PC-3 (cell line): Measurements from ENCODE around the gene MBLAC2. TPM values are rescaled to one million over a fixed set of nuclear protein-coding genes. Genes with fewer than 3 reads are reported as not detected.
A peak's percentile ranks its signal among the peaks of the same experiment; 100 is the strongest.

Experiments
- ATAC-seq: fragments of 200-7000 bp; cut with Tn5 transposase; 2 replicates; pipeline ENCODE4 v1.9.1; 2020; ENCODE audit warnings: mild to moderate bottlenecking, moderate library complexity
- BruUV-seq: library from RNA; stranded (reverse); fragments of 400-500 nt; replicated peaks from 2 replicates; lab custom pipeline; 2021; lab: Mats Ljungman, UMichigan
- CTCF ChIA-PET: fragments of 300-600 bp; sonication (Branson Sonifier 250); formaldehyde crosslinking; loops from one replicate; lab custom pipeline; 2022; ENCODE audit warnings: antibody characterized with exemption; lab: Charles Lee
- POLR2A ChIA-PET: fragments of 300-600 bp; sonication (Branson Sonifier 250); formaldehyde crosslinking; loops from one replicate; lab custom pipeline; 2022; ENCODE audit warnings: antibody characterized with exemption; ENCODE audit not compliant: unreplicated experiment; lab: Charles Lee
- DNase-seq: peaks from one replicate; pipeline ENCODE4 v3.0.0-alpha.2; 2015
- H2AFZ ChIP-seq: fragments of 300-600 bp; sonication (generic); 2 replicates; pipeline ENCODE4 v1.6.0; 2016; ENCODE audit warnings: antibody characterized with exemption, low read length
- H3F3A ChIP-seq: fragments of 300-600 bp; sonication (generic); one replicate; pipeline ENCODE4 v1.6.0; 2017; ENCODE audit warnings: antibody characterized with exemption, low read length, control low read depth, mild to moderate bottlenecking; ENCODE audit not compliant: unreplicated experiment
- H3K27ac ChIP-seq: fragments of 300-600 bp; sonication (generic); 2 replicates; pipeline ENCODE4 v1.5.1; 2016; ENCODE audit warnings: mild to moderate bottlenecking, low read length
- H3K27me3 ChIP-seq: fragments of 300-600 bp; sonication (generic); 2 replicates; pipeline ENCODE4 v1.6.1; 2016; ENCODE audit warnings: low read length, mixed read lengths
- H3K36me3 ChIP-seq: fragments of 300-600 bp; sonication (generic); 2 replicates; pipeline ENCODE4 v1.6.1; 2016; ENCODE audit warnings: low read depth, mixed run types, low read length, mixed read lengths
- H3K4me1 ChIP-seq: fragments of 300-600 bp; sonication (generic); 2 replicates; pipeline ENCODE4 v1.5.1; 2016; ENCODE audit warnings: low read length; ENCODE audit not compliant: insufficient read depth
- H3K4me2 ChIP-seq: fragments of 300-600 bp; sonication (generic); 2 replicates; pipeline ENCODE4 v1.6.0; 2016; ENCODE audit warnings: low read length
- H3K4me3 ChIP-seq: fragments of 300-600 bp; sonication (generic); 2 replicates; pipeline ENCODE4 v1.5.1; 2016; ENCODE audit warnings: mild to moderate bottlenecking, low read length, mixed read lengths
- H3K79me2 ChIP-seq: fragments of 300-600 bp; sonication (generic); 2 replicates; pipeline ENCODE4 v1.6.1; 2017; ENCODE audit warnings: low read length, mixed read lengths
- H3K9ac ChIP-seq: fragments of 300-600 bp; sonication (generic); 2 replicates; pipeline ENCODE4 v1.6.0; 2016; ENCODE audit warnings: mild to moderate bottlenecking, low read length
- H3K9me2 ChIP-seq: fragments of 300-600 bp; sonication (generic); replicated peaks from 2 replicates; pipeline ENCODE4 v1.6.1; 2016; ENCODE audit warnings: mixed run types, low read length, mixed read lengths
- H3K9me3 ChIP-seq: fragments of 300-600 bp; sonication (generic); 2 replicates; pipeline ENCODE4 v1.6.1; 2016; ENCODE audit warnings: low read length, mixed read lengths
- H4K20me1 ChIP-seq: fragments of 300-600 bp; sonication (generic); 2 replicates; pipeline ENCODE4 v1.6.1; 2016; ENCODE audit warnings: low read length, mixed read lengths
- EZH2 ChIP-seq: fragments of 300-600 bp; sonication (generic); IDR thresholded peaks from one replicate; pipeline ENCODE4 v1.6.1; 2017; ENCODE audit warnings: antibody characterized with exemption, mild to moderate bottlenecking, low read length; ENCODE audit not compliant: unreplicated experiment
- EZH2phosphoT487 ChIP-seq: fragments of 300-600 bp; sonication (generic); IDR thresholded peaks from 2 replicates; pipeline ENCODE4 v1.6.1; 2018; ENCODE audit warnings: mild to moderate bottlenecking, antibody characterized with exemption, low read length, borderline replicate concordance
- intact Hi-C: fragments of 100-400 bp; cut with micrococcal nuclease; formaldehyde crosslinking; loops from 2 replicates; pipeline ENCODE4 v1.9.0; 2023
- total RNA-seq: library from RNA; depleted of rRNA; stranded (reverse); fragments of >200 nt; gene quantifications from 2 replicates; pipeline ENCODE4 v1.2.3, GENCODE V29; 2014
- TF ChIP-seq, protein P1 (sequence below): fragments of 300-600 bp; sonication (generic); conservative IDR thresholded peaks from 2 replicates; pipeline ENCODE4 v1.5.1; 2017; ENCODE audit warnings: antibody characterized with exemption, low read depth, mild to moderate bottlenecking, low read length

Gene MBLAC2
- total RNA-seq, 1 experiment from 2014 or later: 7.8 TPM

DNA sequence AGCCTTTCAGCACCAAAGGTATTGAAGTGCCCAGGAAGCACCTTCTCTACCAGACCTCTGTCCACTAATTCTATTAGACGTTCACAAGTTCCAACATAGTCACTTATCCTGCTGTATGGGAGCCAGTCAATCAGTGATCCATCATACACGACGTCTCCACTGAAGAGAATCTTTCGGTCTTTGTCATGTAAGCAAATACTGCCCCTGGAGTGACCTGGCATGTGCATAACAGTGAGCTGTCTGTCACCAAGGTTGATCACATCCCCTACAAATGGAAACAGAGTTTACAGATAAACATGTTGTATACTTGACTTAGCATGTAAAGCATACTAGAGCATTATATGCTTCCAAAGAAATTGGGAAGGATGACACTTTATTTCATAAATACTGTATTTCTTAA is 13.3 kb downstream of the MBLAC2 start:
- Histone ChIP-seq H3F3A (no peaks in the 10 kb centered on the region), H3K27me3 (no peaks in the 10 kb centered on the region), H3K9me3 (no peaks in the 10 kb centered on the region), H2AFZ (no peak overlapping the region), H3K9ac (no peak overlapping the region), H3K79me2 (peaks cover 10% of the 10 kb centered on the region), H4K20me1 (no peaks in the 10 kb centered on the region), H3K4me1 (no peaks in the 10 kb centered on the region), H3K4me2 (no peak overlapping the region), H3K36me3 (peaks cover 3% of the 10 kb centered on the region; the same call in 1 of the 2 replicates), H3K27ac (no peak overlapping the region), H3K4me3 (no peak overlapping the region), H3K9me2 (no peaks in the 10 kb centered on the region)
- ChIA-PET CTCF (no interaction called here), POLR2A (no interaction called here)
- ATAC-seq (no peak), DNase-seq (no peak)
- intact Hi-C loops: no loop called here
- BruUV-seq: no TSS peak
- TF ChIP-seq, protein P1, sequence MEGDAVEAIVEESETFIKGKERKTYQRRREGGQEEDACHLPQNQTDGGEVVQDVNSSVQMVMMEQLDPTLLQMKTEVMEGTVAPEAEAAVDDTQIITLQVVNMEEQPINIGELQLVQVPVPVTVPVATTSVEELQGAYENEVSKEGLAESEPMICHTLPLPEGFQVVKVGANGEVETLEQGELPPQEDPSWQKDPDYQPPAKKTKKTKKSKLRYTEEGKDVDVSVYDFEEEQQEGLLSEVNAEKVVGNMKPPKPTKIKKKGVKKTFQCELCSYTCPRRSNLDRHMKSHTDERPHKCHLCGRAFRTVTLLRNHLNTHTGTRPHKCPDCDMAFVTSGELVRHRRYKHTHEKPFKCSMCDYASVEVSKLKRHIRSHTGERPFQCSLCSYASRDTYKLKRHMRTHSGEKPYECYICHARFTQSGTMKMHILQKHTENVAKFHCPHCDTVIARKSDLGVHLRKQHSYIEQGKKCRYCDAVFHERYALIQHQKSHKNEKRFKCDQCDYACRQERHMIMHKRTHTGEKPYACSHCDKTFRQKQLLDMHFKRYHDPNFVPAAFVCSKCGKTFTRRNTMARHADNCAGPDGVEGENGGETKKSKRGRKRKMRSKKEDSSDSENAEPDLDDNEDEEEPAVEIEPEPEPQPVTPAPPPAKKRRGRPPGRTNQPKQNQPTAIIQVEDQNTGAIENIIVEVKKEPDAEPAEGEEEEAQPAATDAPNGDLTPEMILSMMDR: no peak
- TF ChIP-seq EZH2 (no peak), EZH2phosphoT487 (no peak)

DNA sequence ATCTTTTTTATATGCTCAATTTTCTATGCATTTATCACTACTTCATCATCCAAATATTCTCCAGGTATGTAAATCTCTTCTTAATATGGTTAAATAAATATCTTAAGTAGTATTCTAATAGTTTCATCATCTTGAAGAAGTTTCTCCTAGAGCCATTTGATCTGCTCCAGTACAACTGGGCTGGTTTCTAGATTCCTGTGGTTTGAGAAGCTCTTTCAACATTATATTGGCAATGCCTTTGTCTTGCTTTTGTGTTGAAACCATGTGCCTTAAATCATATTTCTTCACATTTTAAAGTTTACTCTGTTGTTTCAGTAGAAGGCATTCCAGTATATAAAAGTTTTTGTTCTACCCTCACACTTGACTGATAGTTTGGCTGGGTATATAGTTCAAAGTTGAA is 27.6 kb downstream of the MBLAC2 start:
- intact Hi-C loops: no loop called here
- Histone ChIP-seq H3F3A (no peaks in the 10 kb centered on the region), H2AFZ (no peak overlapping the region), H3K4me2 (no peak overlapping the region), H3K9me2 (no peaks in the 10 kb centered on the region), H3K36me3 (no peaks in the 10 kb centered on the region), H3K4me3 (no peak overlapping the region), H3K27ac (no peak overlapping the region), H3K9me3 (no peaks in the 10 kb centered on the region), H3K9ac (no peak overlapping the region), H3K79me2 (no peaks in the 10 kb centered on the region), H3K27me3 (no peaks in the 10 kb centered on the region), H4K20me1 (no peaks in the 10 kb centered on the region), H3K4me1 (no peaks in the 10 kb centered on the region)
- BruUV-seq: no TSS peak
- DNase-seq (no peak), ATAC-seq (no peak)
- TF ChIP-seq EZH2 (no peak), EZH2phosphoT487 (no peak)
- TF ChIP-seq, protein P1: no peak
- ChIA-PET POLR2A (no interaction called here), CTCF (no interaction called here)

DNA sequence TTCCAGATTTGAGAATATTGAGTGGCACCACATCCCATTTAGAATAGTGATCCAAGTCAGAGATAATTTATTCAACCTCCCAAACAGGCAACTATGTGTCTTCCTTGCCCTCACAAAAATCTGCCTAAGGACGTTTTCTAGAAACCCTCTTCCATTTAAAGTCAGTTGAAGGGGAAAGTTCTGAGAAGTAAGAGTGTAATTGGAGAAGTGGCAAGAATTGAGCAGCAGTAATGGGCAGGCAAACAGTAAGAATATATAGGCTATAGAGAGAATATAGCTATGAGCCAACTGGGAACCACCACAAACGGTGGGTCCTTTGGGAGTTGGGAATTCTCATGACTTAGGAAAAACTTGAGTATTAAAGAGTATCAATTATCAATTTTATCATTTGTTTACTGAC is 33.9 kb downstream of the MBLAC2 start:
- Histone ChIP-seq H3K27me3 (no peaks in the 10 kb centered on the region), H3K4me1 (peaks cover 5% of the 10 kb centered on the region; the same call in 1 of the 2 replicates), H2AFZ (peak overlapping the region; percentile 86), H3K9me3 (no peaks in the 10 kb centered on the region), H4K20me1 (no peaks in the 10 kb centered on the region), H3K4me2 (no peak overlapping the region; the same call in 1 of the 2 replicates), H3K9me2 (no peaks in the 10 kb centered on the region), H3K36me3 (no peaks in the 10 kb centered on the region), H3K9ac (no peak overlapping the region), H3K4me3 (no peak overlapping the region), H3F3A (no peaks in the 10 kb centered on the region), H3K79me2 (no peaks in the 10 kb centered on the region), H3K27ac (no peak overlapping the region)
- ATAC-seq (peak; percentile 27; the same call in 1 of the 2 replicates), DNase-seq (no peak)
- TF ChIP-seq, protein P1: no peak
- TF ChIP-seq EZH2phosphoT487 (no peak), EZH2 (no peak)
- BruUV-seq: no TSS peak
- intact Hi-C loops: no loop called here
- ChIA-PET CTCF (no interaction called here), POLR2A (no interaction called here)
